Measurements from ENCODE around the gene RPL18A.

RPL18A gene

GRCh38 chr19:17832443-17833208 is 27.1 kb upstream of the RPL18A start:
- ChIA-PET POLR2A (no interaction called here), CTCF (interaction anchor here (1.5 to 1.9 kb wide), 3 partner anchors 10 to 27 kb away, joined by 3 to 6 read pairs (median 4); partner anchors contain the start of gene RPL18A)
- no peak for DNase-seq (ENCODE audit: low read depth, low spot score)
- TF ChIP-seq CTCF (IDR thresholded peaks at IDR 0.05; ENCODE audit: insufficient read depth, low read length, missing control alignments) = no peak
- H3K4me3 ChIP-seq (ENCODE audit: low read depth, low read length) = no peak overlapping the region

DNA sequence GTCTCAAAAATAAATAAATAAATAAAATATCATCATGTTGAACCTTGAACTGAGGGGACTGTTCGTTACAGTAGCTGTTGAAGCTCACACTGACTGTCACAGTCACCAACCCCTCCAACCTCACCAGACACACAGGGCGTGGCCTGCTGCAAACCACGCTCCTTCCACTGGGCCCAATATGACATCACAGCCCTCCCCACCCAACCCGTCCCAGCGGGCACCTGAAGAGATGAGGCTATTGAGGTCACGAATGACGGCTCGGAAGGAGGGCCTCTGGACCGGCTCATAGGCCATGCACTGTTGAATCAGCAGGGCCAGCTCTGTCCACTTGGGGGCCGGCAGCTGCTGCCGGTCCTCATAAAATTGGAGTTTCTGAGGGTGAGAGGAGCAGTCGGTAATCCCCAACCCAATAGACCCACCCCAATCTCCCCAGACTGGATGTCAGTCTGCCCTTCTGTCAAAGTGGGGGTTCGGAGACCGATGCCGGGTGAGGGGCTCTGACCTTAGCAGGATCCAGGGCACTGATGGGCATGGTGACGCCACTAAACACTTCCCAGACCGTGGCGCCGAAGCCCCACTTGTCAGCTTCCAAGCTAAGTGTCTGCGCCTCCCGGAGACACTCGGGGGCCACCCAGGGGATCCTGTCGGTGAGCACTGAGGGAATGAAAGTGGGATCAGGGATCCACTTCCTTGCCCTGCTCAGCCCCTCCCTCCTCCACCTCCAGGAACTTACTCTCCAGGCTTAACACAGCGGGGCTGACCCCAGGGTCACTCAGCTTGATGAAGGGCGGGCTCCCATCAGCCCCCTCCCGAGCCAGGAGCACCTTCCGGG is 25.1 kb upstream of the RPL18A start:
- CTCF ChIA-PET = interaction anchor here (0.9 kb wide), 1 partner anchor 22 kb away, joined by 4 read pairs; no protein-coding TSS in a partner anchor
- no peak for TF ChIP-seq CTCF (IDR thresholded peaks at IDR 0.05; ENCODE audit: insufficient read depth, low read length, missing control alignments)

DNA sequence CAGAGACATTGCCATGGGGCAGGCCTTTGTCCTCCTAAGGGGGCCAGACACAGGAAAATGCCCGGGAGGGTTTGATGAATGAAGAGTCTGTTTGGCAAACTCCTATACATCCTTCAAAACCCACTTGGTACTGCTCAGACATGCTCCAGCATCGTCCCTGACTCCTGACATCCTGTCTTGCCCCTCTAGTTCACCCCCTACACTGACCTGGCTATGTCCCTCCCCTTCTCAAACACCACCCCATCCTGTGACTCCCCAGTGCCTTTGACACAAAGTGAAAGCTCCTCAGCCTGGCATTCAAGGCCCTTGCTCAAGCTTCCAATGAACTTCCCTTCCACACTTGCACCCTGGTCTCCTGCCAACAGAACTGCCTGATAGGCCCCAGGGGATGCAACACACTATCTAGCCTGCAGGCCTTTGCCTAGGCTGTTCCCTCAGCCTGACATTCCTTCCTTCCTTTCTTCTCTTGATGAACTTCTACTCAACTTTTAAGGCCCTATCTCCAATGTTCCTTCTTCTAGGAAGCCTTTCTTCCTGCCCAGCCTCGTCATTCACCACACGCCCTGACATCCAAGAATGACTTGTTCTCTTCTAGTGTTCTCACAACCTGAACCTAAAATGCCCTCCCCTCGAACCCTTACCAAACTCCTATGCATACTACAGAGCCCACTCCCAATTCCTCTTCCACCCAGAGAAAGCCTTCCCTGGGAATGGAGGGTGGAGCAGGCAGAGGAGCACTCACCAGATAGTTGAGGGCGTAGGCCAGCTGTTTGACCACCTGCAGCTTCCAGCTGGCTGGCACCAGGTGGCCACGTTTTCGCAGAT is 24.3 kb upstream of the RPL18A start:
- ChIA-PET POLR2A (no interaction called here), CTCF (no interaction called here)
- H3K4me3 ChIP-seq (ENCODE audit: low read depth, low read length) = no peak overlapping the region
- DNase-seq (ENCODE audit: low read depth, low spot score) = no peak
- no peak for TF ChIP-seq CTCF (IDR thresholded peaks at IDR 0.05; ENCODE audit: insufficient read depth, low read length, missing control alignments)

More for the DNA sequence above, 25.1 kb upstream of the RPL18A start:
- POLR2A ChIA-PET = no interaction called here
- no peak overlapping the region for H3K4me3 ChIP-seq (ENCODE audit: low read depth, low read length)
- no peak for DNase-seq (ENCODE audit: low read depth, low spot score)

DNA sequence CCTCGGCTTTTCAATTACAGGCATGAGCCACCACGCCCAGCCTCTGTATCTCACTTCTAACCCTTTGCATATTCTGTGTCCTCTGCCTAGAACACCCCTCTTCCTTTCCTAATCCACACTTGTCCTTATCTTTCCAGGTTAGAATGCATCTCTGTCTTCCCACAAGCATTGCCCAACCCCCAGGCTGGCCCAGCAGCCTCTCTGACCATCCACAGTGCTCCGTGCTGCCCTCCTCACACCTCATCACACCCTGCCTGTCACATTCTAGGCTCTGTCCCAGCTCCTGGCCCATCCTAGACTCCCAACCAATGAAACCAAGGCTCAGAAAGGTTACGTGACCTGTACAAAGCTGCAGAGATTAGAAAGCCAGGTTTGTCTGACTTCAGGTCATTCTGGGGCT is 23.2 kb upstream of the RPL18A start:
- no peak for TF ChIP-seq CTCF (IDR thresholded peaks at IDR 0.05; ENCODE audit: insufficient read depth, low read length, missing control alignments)
- CTCF ChIA-PET = no interaction called here

DNA sequence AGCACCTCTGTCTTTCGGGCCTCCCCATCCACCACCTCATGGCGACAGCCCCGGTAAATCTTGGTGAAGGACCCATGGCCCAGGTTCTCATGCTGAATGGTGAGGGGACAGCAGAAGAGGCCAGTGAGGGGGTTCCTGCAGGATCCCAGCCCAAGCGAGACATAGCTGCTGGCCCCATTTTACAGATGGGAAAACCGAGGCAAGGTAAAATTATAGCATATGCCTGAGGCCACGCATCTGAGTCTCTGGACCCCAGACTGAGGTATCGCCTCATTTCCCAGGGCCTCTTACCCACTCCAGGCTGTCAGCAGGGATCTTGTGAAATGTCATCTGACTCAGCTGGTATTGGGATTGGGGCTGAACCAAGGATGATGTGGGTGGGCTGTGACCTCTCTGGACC is 21.7 kb upstream of the RPL18A start:
- DNase-seq (ENCODE audit: low read depth, low spot score) = no peak
- ChIA-PET POLR2A (no interaction called here), CTCF (no interaction called here)
- H3K4me3 ChIP-seq (ENCODE audit: low read depth, low read length) = no peak overlapping the region
- TF ChIP-seq CTCF (IDR thresholded peaks at IDR 0.05; ENCODE audit: insufficient read depth, low read length, missing control alignments) = no peak

More for the DNA sequence above, 23.2 kb upstream of the RPL18A start:
- no peak overlapping the region for H3K4me3 ChIP-seq (ENCODE audit: low read depth, low read length)
- POLR2A ChIA-PET = no interaction called here
- DNase-seq (ENCODE audit: low read depth, low spot score) = no peak
